H1 (cell line): ENCODE results near the gene SCUBE2. TPM values are rescaled to one million over a fixed set of nuclear protein-coding genes. Genes with fewer than 3 reads are reported as not detected.

Experiments used
- CREB1 ChIP-seq: IDR thresholded peaks from 2 replicates; pipeline ENCODE4 v1.6.1; 2012; ENCODE audit warnings: inconsistent platforms
- CTBP2 ChIP-seq: IDR thresholded peaks from 2 replicates; pipeline ENCODE4 v1.7.0; 2011; ENCODE audit warnings: borderline replicate concordance, mild to moderate bottlenecking, moderate library complexity, mixed read lengths, low read length; ENCODE audit not compliant: insufficient read depth, insufficient read length
- HDAC6 ChIP-seq: IDR thresholded peaks from one replicate; pipeline ENCODE4 v1.7.1; 2012; ENCODE audit warnings: low read depth, mild to moderate bottlenecking, inconsistent platforms, low read length, moderate library complexity
- JUND ChIP-seq: IDR thresholded peaks from 2 replicates; pipeline ENCODE4 v1.6.1; 2011; ENCODE audit warnings: mild to moderate bottlenecking, improper control_type of control experiment, low read length
- KDM1A ChIP-seq: fragments of 200-600, 300-600 bp; sonication (generic); IDR thresholded peaks from 2 replicates; pipeline ENCODE4 v1.7.1; 2016; ENCODE audit warnings: mild to moderate bottlenecking, low read length, borderline replicate concordance
- NANOG ChIP-seq: IDR thresholded peaks from 2 replicates; pipeline ENCODE4 v1.6.1; 2011; ENCODE audit warnings: low read length, low read depth, mild to moderate bottlenecking, inconsistent platforms; ENCODE audit not compliant: insufficient read depth, poor library complexity, severe bottlenecking
- SIX5 ChIP-seq: IDR thresholded peaks from 2 replicates; pipeline ENCODE4 v1.6.1; 2011; ENCODE audit warnings: mild to moderate bottlenecking, low read depth, low read length
- polyA plus RNA-seq, 7 experiments: library from polyadenylated mRNA; depleted of rRNA in 3 of 7; stranded (reverse) in 5 of 7; unstranded in 2 of 7; fragments of >200 nt in 5 of 7; fragments of 200-250 nt in 2 of 7; gene quantifications; 1 replicate in 5 of 7; 2 replicates in 1 of 7; 4 replicates in 1 of 7; pipeline versions ENCODE4 v1.2.1 to v1.2.3, GENCODE V29; 2011 to 2013; ENCODE audit warnings: missing spikeins in 2 of 7, mixed read lengths in 2 of 7
- total RNA-seq: library from RNA; stranded (reverse); fragmentation: NEBNext Ultra II Directional; extraction: Animal tissue kit (Norgen Biotek cat#: 25700); gene quantifications from 2 replicates; pipeline ENCODE4 v1.2.1, GENCODE V29; 2021
- TF ChIP-seq, protein P1 (sequence below): IDR thresholded peaks from 2 replicates; pipeline ENCODE4 v1.6.1; 2012; ENCODE audit warnings: low read length, inconsistent platforms
- TF ChIP-seq, protein P2 (sequence below): IDR thresholded peaks from 2 replicates; pipeline ENCODE4 v1.6.1; 2011; ENCODE audit warnings: low read depth, mild to moderate bottlenecking, low read length; ENCODE audit not compliant: insufficient read depth

The SCUBE2 gene
- total and polyA plus RNA-seq, 2 of the 8 experiments (the other 6 are each of a cell fraction or from before 2014, with no cell fraction given), result 0.29 to 1.2 TPM

DNA sequence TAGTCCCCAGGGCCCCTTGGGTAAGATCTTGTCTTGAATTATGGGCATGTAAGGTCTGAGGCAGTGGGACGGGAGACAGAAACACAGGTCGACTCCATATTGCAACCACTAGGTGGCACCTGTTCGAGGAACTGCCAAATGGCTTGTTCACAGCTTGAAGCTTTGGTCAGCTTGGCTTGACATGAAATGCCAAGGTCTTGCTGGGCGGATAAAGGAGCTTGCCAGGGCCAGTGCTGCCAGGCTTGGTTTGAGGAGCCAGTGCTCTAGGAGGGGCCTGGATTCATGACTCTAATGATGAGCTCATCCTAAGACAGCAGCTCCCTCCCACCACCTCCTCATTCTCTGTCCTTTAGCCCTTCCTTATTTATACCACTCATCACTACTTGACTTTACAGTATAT, 75.7 kb downstream of the SCUBE2 start (continued):
- TF ChIP-seq JUND (no peak), KDM1A (no peak), SIX5 (no peak), HDAC6 (no peak), CREB1 (no peak), CTBP2 (peak; percentile 68), NANOG (no peak)
- TF ChIP-seq, protein P1, sequence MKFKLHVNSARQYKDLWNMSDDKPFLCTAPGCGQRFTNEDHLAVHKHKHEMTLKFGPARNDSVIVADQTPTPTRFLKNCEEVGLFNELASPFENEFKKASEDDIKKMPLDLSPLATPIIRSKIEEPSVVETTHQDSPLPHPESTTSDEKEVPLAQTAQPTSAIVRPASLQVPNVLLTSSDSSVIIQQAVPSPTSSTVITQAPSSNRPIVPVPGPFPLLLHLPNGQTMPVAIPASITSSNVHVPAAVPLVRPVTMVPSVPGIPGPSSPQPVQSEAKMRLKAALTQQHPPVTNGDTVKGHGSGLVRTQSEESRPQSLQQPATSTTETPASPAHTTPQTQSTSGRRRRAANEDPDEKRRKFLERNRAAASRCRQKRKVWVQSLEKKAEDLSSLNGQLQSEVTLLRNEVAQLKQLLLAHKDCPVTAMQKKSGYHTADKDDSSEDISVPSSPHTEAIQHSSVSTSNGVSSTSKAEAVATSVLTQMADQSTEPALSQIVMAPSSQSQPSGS, result no peak
- TF ChIP-seq, protein P2, sequence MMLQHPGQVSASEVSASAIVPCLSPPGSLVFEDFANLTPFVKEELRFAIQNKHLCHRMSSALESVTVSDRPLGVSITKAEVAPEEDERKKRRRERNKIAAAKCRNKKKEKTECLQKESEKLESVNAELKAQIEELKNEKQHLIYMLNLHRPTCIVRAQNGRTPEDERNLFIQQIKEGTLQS, result no peak
- TF ChIP-seq, all 59 proteins: peak for 9
